DND-41 (cell line): ENCODE data around the gene RNASEL.

Source experiments
- ATAC-seq: fragments of 200-7000 bp; cut with Tn5 transposase; 3 replicates; pipeline ENCODE4 v1.9.1; 2021; ENCODE audit warnings: low read depth; ENCODE audit not compliant: insufficient read depth
- DNase-seq: peaks from one replicate; pipeline ENCODE4 v3.0.0-alpha.2; 2020
- H2AFZ ChIP-seq: 2 replicates; pipeline ENCODE4 v1.6.0; 2012; ENCODE audit warnings: low read depth, low read length
- H3K27ac ChIP-seq: 2 replicates; pipeline ENCODE4 v1.5.1; 2012; ENCODE audit warnings: low read length, inconsistent platforms
- H3K27me3 ChIP-seq: fragments of 200-600 bp; sonication (generic); 2 replicates; pipeline ENCODE4 v1.6.0; 2012; ENCODE audit warnings: low read length, mild to moderate bottlenecking, inconsistent platforms; ENCODE audit not compliant: insufficient read depth, poor library complexity
- H3K36me3 ChIP-seq: 2 replicates; pipeline ENCODE4 v1.5.1; 2012; ENCODE audit warnings: low read length, inconsistent platforms; ENCODE audit not compliant: insufficient read depth
- H3K4me1 ChIP-seq: 2 replicates; pipeline ENCODE4 v1.5.1; 2012; ENCODE audit warnings: mild to moderate bottlenecking, low read length; ENCODE audit not compliant: insufficient read depth
- H3K4me2 ChIP-seq: 2 replicates; pipeline ENCODE4 v1.6.0; 2012; ENCODE audit warnings: mild to moderate bottlenecking, moderate library complexity, low read length, inconsistent platforms; ENCODE audit not compliant: insufficient read depth
- H3K4me3 ChIP-seq, 2 experiments: fragments of 200-600 bp in 1 of 2; shearing (Covaris generic) in 1 of 2; 2 replicates each; pipeline ENCODE4 v1.5.1; 2012 to 2016; ENCODE audit warnings: inconsistent platforms in 2 of 2, low read length in 2 of 2, mild to moderate bottlenecking in 2 of 2, low read depth in 1 of 2, moderate library complexity in 1 of 2
- H3K79me2 ChIP-seq: 2 replicates; pipeline ENCODE4 v1.6.0; 2012; ENCODE audit warnings: low read length, inconsistent platforms; ENCODE audit not compliant: insufficient read depth
- H3K9ac ChIP-seq: 2 replicates; pipeline ENCODE4 v1.6.0; 2012; ENCODE audit warnings: low read depth, mild to moderate bottlenecking, inconsistent platforms, low read length, moderate library complexity
- H3K9me3 ChIP-seq: 2 replicates; pipeline ENCODE4 v1.5.1; 2012; ENCODE audit warnings: low read length, moderate library complexity, mild to moderate bottlenecking, inconsistent platforms; ENCODE audit not compliant: insufficient read depth, severe bottlenecking
- H4K20me1 ChIP-seq: 2 replicates; pipeline ENCODE4 v1.6.0; 2012; ENCODE audit warnings: low read length; ENCODE audit not compliant: insufficient read depth
- EZH2 ChIP-seq: IDR thresholded peaks from 3 replicates; pipeline ENCODE4 v1.6.1; 2012; ENCODE audit warnings: borderline replicate concordance, low read depth, mild to moderate bottlenecking, moderate library complexity, low read length, inconsistent platforms; ENCODE audit not compliant: severe bottlenecking
- TF ChIP-seq, protein P1 (sequence below): IDR thresholded peaks from 2 replicates; pipeline ENCODE4 v1.5.1; 2012; ENCODE audit warnings: borderline replicate concordance, low read length, moderate library complexity, mild to moderate bottlenecking; ENCODE audit not compliant: poor library complexity, severe bottlenecking; ENCODE audit errors: extremely low read depth

The RNASEL gene

DNA sequence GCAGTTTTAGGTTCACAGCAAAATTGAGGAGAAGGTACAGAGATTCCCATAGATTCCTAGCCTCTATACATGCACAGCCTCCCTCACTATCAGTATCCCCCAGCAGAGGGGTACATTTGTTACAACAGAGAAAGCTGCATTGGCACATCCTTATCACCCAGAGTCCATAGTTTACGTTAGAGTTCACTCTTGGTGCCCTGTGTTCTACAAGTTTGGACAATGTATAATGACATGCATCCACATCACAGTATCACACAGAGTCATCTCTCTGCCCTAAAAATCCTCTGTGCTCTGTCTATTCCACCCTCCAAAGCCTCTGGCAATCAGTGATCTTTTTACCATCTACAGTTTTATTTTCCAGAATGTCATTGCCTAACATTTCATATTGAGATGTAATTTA, 37.5 kb upstream of the RNASEL start:
- Histone ChIP-seq H3K4me3 (no peak overlapping the region), H3K9me3 (no peaks in the 10 kb centered on the region), H3K27me3 (no peaks in the 10 kb centered on the region), H3K79me2 (no peaks in the 10 kb centered on the region), H3K4me2 (no peak overlapping the region), H2AFZ (no peak overlapping the region), H3K9ac (no peak overlapping the region), H3K36me3 (no peaks in the 10 kb centered on the region), H4K20me1 (no peaks in the 10 kb centered on the region; the same call in 1 of the 2 replicates), H3K4me1 (peaks cover 28% of the 10 kb centered on the region), H3K27ac (no peak overlapping the region)
- TF ChIP-seq EZH2 = no peak
- TF ChIP-seq, protein P1, sequence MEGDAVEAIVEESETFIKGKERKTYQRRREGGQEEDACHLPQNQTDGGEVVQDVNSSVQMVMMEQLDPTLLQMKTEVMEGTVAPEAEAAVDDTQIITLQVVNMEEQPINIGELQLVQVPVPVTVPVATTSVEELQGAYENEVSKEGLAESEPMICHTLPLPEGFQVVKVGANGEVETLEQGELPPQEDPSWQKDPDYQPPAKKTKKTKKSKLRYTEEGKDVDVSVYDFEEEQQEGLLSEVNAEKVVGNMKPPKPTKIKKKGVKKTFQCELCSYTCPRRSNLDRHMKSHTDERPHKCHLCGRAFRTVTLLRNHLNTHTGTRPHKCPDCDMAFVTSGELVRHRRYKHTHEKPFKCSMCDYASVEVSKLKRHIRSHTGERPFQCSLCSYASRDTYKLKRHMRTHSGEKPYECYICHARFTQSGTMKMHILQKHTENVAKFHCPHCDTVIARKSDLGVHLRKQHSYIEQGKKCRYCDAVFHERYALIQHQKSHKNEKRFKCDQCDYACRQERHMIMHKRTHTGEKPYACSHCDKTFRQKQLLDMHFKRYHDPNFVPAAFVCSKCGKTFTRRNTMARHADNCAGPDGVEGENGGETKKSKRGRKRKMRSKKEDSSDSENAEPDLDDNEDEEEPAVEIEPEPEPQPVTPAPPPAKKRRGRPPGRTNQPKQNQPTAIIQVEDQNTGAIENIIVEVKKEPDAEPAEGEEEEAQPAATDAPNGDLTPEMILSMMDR = no peak
- no peak for ATAC-seq
- DNase-seq = no peak

DNA sequence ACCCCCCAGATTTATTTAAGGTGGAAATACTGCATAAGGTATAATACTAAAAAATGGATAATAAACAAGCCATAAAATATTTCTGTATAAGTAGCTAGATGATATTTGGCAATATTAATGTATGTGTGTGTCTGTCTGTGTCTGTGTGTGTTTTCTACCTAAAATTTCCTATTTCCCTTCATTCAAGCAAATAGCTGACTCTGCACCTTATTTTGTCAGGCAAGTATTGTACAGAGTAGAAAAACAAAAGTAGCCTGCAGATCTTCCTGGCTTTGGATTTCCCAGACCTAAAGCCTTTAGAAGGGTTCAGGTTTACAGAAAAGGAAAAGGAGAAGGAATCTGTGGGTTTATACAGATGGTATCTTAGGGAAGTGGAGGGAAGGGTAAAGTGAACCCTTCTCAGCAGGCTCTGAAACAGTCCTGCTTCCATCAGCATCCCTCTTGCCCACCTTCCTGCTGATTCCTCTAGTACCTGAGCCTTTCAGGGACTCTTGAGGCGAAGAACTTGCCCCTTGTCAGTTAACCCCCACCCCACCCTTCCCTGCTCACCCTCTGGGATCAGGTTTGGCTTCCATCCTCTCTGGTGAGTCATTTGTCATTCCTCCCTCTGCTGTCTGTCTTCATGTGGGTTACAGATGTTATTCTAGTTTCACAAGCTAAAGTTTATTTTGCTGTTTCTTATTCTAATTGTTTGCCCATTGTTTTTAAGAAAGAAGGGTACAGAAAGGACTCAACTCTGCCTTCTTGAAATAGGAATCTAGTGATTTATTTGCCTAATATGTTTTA, 36.9 kb upstream of the RNASEL start:
- no peaks in the 10 kb centered on the region for H3K27me3 ChIP-seq
- TF ChIP-seq EZH2 = no peak
- TF ChIP-seq, protein P1 = no peak
- H3K36me3 ChIP-seq = no peaks in the 10 kb centered on the region
- ATAC-seq = no peak
- no peak overlapping the region for H3K4me3 ChIP-seq
- H2AFZ ChIP-seq = no peak overlapping the region
- no peak for DNase-seq
- no peaks in the 10 kb centered on the region; the same call in 1 of the 2 replicates for H4K20me1 ChIP-seq
- no peak overlapping the region for H3K9ac ChIP-seq
- peaks cover 28% of the 10 kb centered on the region for H3K4me1 ChIP-seq
- H3K27ac ChIP-seq = no peak overlapping the region
- no peaks in the 10 kb centered on the region for H3K79me2 ChIP-seq
- no peaks in the 10 kb centered on the region for H3K9me3 ChIP-seq
- H3K4me2 ChIP-seq = no peak overlapping the region

DNA sequence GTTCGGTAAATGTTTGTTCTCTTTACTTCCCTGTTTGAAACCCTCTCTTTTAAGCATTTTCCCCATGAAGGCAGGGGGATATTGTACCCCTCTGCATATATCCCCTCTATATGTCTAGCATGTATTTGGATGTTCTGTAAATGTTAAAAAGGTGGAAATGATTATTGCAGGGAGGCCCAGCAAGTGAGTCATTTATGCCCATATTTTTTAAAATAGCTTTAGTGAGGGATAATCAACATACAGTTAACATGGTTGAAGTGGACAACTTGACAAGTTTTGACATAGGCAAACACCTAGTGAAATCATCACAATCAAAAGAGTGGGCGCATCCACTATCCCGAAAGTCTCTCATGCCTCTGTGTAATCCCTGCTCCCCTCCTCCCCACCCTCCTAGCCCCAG, 36.0 kb upstream of the RNASEL start:
- Histone ChIP-seq H3K4me1 (peaks cover 20% of the 10 kb centered on the region), H3K9ac (no peak overlapping the region), H3K4me2 (no peak overlapping the region), H3K27me3 (no peaks in the 10 kb centered on the region), H2AFZ (no peak overlapping the region), H4K20me1 (no peaks in the 10 kb centered on the region; the same call in 1 of the 2 replicates), H3K36me3 (no peaks in the 10 kb centered on the region), H3K9me3 (no peaks in the 10 kb centered on the region), H3K27ac (no peak overlapping the region), H3K79me2 (no peaks in the 10 kb centered on the region), H3K4me3 (no peak overlapping the region)
- no peak for TF ChIP-seq EZH2
- TF ChIP-seq, protein P1 = no peak
- DNase-seq (no peak), ATAC-seq (no peak)
